ENCODE data around the gene TRAFD1.

The TRAFD1 gene

DNA sequence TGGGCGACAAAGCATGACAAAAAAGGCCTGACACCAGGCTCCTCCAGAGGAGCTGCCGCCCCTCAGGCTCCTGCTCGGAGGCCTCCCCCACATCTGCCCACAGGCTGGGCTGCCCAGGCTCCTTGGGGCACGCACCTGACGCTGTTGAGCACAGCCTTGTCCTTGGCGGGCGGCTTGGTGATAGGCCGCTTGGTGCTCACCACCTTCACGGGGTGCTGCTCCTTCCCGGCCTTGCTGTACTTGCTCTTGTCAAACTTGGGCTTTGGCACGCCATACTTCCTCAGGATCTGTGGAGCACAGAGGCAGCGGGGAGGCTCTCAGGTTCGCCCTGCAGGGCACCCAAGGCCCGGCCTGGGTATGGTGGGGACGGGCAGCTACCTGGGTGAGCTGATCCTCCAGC is 53.4 kb downstream of the TRAFD1 start:
- DNase-seq, result no peak

DNA sequence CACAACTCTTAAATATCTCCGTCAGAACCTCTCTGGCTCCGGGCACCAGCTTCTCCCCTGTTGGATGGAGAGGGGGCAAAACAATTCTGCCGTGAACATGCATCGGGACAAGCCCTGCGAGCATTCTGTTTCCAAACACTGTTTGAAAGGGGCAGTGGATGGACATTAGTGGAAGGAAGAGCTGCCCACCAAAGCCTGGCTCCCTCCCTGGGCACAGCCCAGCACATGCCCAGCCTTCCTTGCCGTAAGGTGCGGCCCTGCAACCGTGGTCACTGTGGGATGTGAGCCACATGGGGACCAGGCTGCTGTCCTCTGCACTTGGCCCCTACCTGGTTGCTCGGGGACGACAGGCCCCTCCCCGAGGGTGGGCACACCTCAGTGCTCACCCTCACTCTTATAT is 54.0 kb downstream of the TRAFD1 start:
- DNase-seq, result no peak

DNA sequence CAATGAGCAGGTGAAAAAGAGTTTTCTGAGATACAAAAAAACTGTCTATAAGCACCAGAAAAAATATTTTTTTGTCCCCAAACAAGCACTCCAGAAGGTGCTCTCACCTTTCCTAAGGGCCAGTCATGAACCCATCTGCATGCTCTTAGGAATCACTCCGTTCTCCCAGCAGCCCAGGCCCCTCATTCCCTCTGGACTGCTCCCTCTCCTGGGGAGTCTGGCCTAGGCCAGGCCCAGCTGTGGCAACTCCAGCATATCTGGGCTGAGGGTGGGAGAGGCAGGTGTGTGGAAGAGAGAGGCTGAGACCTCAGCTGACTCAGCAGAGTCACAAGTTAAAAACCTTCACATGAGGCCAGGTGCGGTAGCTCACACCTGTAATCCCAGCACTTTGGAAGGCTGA is 54.6 kb downstream of the TRAFD1 start:
- no peak for DNase-seq

DNA sequence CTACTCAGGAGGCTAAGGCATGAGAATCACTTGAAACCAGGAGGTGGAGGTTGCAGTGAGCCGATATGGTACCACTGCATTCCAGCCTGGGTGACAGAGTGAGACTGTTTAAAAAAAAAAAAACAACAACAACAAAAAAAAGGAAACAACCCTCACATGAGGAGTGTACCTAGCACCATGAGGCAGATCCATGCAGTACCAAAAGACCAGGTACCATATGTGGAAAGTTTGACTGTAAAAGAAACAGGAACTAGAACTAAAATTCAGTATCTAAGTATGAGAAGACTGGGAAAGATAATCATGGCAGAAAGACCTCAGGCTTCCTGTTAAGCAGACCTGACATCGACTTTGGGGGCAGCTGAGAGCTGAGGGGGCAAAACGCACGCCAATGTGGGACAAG is 55.1 kb downstream of the TRAFD1 start:
- DNase-seq, result no peak

DNA sequence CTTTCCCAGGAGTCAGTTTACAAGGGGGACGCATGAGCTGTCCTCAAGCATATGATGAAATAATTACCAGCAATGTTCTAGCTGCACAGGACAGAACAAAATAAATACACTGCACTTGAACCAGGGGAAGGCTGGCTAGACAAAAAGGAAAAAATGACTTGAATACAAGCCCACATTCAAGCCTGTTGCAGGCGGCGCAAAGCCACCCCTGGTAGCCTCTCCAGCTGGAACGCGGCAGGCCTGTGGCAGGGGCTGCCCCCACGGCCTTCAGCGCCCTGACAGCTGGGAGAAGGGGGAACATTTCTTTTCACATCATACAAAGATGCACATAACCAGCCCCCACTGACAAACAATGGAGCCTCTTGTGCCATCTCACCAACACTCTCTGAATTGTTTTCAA is 57.1 kb downstream of the TRAFD1 start:
- DNase-seq, result no peak

DNA sequence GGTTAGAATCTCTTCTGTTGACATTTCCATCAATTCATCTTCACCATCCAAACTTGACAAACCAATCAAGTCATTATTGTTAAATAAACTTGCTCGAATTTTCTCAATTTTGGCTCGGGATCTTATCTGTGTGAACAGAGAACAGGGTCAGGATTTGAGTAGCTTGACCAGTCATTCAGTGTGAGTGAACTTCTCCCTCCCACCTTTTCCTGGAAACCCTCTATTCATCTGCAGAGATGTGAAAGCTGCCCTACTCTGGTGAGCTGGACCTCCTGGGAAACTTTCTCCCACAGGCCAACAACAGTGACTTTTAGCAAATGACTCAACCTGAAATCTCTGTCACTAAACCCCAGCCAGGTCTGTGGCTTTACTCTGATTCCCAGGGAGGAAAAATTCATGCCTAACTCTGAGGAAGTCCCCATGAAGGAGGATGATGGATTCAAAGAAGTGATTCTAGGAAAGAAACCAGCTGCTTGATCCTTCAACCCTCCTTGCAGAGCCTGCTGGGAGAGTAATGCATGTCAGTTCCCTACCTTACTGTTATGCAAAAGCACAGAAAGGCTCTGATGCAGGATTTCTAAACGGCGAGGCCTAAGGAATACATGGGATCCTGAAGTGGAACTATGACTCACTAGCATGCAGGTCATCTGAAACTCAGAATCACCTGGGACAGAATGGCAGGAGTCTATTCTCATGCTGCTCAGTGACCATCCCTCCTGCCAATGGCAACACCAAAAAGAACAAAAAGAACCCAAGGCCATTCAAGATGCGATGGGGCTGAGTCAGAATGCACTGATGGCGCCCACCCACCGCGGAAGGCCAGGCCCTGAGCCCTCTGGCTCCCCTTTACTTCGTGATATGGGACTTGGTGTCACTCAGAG is 58.0 kb downstream of the TRAFD1 start:
- DNase-seq, result no peak

DNA sequence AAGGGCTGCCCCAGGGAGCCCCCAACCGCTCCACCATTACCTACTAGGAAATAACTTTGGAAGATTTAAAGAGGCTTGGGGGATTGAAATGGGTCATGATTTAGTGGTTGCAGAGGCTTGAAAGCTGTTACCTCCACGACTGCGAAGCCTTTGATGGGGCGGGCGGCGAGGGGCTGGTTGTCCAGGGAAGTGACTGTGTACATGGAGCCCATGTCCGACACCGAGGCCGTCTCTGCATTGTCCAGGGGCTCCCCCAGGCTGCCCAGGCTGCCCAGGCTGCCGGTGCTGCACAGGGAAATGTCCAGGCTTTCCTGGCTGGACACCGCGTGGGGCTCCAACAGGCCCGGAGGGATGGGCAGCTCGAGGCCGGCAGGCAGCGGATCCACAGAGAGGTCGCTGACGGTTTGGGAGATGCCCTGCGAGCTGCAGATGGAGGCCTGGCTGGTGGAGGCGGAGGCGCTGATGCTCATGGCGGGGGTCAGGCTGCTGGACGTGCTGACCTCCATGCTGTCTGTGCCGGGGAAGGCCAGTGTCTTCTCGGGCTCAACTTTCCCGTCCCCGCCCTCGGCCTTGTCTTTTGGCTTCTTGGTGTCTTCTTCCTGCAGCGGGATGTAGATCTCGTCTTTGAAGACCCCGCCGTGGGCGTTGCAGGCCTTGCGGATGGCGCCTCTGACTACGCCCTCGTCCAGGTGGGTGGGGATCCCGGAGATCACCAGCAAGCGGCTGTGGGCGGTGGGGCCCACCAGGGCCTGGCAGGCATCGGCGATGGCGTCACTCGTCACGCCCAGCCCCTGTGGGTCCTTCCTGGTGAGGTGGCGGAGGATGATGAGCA is 58.9 kb downstream of the TRAFD1 start:
- DNase-seq, result no peak

DNA sequence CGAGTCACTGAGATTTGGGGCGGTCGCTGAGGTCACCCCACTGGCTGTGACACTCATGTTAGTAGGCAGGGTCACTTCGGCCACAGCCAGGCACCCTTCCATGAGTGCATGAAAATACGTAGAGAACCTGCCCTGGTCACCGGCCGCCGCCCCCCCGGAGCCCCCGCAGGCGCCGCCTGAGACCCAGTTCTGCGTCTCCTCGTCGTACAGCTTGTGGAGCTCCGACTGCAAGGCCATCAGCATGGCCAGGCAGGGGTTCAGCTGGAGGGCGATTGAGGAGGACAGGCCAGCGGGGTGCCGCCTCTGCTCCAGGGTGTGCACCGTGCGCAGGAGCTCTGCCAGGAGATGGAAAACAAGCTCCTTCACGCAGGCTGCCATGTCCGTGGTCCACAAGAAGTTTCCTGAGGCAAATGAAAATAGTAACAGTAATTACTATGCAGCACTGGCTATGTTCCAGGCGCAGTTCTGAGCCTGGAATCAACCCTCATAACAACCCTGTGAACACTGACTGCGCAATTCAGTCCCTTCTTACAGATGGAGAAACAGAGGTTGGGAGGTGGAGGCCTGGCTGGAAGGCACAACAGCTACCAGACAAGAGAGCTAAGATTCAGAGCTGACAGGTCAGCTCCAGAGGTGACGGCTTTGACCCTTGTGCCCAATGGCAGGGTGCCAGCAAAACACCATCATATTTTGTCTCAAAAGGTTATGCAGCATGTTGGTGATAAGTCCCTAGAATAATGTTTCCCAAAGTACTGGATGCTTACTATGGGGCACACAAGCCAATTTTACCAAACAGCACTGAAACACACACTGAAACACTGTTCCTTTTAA is 59.9 kb downstream of the TRAFD1 start:
- DNase-seq, result no peak

DNA sequence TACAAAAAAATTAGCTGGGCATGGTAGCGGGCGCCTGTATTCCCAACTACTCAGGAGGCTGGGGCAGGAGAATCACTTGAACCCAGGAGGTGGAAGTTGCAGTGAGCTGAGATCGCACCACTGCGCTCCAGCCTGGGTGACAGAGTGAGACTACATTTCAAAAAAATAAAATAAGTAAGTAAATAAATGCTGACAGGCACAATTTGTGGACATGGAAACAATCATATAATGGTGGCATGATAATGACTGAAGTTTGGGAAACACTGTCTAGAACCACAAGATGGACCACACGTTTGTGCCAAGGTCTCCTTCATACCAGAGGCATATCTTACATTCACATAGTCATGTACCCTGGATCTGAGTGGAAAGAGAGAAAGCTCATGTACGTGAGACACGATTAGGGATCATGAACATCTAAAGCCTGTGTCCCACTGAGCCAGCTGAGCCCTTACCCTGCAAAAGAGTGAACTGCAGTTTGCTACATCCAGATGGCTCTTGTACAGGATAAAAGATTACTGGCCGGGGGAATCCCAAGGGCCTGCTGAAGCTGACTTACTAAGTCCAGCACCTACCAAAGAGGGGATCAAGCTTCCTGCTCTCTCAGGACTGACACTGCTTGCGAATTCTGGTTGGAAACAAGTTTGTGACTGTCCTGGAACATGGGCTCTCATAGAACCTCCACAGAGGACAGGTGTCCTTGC is 62.9 kb downstream of the TRAFD1 start:
- no peak for DNase-seq

DNA sequence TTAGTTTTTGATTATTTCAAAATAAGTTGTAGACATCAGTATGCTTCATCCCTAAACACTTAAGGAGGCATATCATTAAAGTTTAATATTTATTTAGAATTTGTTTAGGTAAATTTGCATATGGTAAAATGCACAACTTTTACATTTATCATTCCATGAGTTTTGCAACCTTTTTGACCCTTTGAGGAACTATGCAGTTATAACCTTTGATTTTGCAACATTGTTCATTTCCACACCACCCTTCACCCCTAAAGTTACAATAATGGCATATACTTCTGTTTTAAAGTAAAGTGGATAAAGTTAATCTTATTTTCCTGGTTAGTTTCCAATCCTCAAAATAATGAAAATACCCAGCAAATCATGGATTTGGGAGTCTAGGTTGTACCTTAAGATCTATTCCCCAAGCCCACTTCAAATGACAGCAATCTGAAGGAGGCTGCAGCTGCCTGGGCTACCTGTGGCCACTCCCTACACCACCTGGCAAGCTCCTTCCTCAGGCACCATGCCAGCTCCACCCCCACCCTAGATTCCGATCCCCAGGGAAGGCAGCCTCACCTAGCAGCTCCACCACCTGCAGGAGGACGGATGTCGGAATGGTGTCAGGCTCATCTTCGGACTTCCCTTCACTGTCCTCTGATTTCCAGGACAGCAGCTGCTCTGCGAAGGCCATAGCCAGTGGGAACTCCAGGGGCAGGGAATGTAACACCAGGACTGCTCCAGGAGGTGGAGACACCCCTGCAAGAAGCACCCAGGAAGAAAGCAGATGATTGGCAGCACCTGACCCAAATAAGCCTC is 65.1 kb downstream of the TRAFD1 start:
- DNase-seq, result peak; percentile 30

DNA sequence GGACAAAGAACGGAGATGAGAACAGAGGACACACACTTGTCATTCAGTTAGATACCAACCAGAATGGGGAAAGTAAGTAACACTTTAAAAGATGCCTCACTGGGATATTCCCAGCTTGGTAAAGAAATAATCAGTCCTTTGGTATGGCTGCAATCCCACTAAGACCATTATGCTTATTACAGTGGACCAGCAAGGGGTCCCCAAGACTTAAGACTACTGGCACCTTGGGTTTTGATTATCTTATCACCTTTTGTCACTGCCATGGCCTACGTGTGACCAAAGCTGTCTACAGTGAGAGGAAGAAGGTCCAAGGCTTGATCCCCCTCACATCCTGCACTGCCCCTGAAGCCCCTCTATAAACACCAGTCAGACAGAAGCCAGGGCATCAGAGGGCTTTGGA is 65.8 kb downstream of the TRAFD1 start:
- DNase-seq, result no peak

DNA sequence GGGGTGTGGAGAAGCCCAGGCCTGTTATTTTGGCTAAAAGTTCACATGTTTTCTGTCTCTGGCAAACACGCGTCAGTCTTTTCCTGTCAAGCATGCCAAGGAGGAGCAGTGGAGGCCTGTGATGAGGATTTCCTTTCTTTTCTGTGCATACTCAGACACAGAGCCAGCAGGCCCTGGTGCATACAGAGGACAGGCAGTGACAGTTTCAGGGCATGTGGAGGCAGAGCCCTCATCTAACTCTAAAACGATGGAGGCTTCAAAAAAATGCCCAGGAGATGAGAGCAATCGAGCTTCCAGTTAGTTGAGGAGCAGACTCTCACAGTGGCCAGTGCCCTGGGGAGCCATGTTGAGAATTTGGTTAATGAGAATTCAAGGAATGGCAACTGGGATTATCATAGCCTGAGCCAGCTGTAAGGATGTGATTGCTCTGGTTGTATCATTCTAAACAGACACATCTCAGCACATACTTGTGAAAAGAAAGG is 66.5 kb downstream of the TRAFD1 start:
- DNase-seq, result no peak

DNA sequence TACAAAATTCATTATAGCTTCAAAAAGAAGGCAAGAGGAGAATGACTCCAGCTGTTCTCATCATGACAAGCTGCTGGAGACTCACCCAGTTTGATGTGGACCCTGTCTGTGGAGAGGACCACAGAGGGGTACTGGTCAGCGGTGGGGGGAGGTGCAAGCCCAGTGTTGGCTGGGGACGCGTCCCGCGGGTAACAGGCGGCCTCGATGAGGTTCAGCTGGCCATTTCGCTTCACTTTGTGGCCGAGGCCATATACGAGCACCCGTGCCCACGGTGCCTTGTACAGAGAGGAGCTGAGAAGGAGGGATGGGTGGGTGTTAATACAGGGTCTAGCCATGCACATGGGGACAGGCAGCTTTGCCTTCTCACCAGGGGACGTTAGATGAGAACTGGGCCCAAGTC is 67.1 kb downstream of the TRAFD1 start:
- no peak for DNase-seq

DNA sequence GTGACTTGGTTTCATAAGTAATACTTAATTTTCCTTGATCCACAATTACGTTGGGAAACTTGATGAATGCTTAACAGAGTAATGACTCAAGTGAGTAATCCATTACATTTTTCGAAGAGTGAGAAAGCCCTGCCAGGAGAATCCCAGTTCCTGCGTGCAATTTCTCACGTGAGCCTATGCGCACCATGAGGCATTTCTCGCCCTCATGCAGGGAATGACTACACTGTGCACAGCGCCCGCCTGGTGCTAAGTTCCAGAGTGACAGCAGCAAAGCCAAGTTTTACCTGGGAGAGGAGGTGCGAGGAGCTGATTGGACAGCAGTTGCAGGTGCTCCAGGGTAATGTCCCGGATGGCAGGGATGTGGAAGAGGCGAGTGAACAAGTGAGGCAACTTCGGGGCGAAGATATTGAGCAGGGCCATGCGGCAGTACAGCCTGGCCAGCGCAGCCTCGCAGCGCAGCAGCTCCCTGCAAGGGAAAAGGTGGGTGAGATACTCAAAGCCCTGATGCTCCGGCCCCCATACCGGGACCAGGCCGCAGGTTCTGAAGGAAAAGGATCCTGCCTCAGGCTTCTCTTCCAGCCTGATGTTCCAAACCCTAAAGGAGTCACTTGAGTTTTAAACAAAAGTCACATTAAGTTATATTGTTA is 69.4 kb downstream of the TRAFD1 start:
- no peak for DNase-seq

DNA sequence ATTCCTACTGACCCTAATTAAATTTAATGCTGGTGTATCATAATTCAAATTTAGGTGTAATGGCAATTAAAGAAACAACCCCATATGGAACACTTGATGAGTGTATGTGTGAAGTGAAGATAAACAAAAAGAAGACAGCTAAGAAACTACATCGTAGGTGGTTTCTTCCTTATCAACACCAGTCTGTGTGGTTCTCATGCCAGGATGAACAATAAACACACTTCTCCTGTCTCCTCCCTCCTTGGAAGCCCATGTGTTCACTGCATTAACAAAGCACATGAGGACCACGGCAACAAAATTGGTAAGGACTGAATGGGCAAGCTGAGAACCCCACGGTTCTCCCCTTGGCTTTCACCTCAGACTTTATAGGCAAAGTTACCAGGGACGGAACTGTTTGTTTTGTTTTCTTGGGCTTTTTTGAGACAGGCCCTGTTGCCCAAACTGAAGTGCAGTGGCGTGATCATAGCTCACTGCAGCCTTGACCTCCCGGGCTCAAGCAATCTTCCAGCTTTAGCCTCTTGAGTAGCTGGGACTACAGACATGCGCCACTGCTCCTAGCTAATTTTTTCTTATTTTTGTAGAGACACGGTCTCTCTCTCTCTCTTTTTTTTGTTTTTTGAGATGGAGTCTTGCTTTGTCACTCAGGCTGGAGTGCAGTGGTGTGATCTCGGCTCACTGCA is 71.0 kb downstream of the TRAFD1 start:
- DNase-seq, result no peak

DNA sequence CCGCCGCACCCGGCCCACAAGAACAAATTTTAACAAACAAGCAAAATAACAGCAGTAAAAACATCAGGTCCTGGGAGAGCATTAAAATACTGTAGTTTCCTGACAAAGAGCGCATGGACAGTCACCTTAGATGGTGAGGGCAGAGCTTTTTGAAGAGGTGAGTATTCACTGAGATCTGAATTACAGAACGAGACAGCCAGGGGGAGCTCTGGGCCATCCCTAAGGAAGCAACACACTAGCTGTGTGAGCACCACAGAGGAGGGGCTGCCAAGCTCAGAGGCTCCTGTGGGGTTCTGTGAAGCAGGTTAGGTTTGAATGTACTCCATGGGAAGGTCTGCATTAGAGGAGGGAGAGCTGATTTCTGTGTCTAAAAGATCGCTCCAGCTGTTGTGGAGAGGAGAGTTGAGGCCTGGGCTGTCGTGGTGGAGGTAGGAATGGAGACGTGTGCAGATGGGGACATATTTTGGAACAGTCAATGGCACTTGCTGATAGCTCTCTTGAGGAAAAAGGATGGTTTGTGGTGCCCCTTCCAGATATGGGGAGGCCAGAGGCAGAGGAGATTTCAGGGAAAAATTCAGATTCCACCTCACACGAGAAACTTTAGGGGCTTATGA is 72.9 kb downstream of the TRAFD1 start:
- peak; percentile 21 for DNase-seq

DNA sequence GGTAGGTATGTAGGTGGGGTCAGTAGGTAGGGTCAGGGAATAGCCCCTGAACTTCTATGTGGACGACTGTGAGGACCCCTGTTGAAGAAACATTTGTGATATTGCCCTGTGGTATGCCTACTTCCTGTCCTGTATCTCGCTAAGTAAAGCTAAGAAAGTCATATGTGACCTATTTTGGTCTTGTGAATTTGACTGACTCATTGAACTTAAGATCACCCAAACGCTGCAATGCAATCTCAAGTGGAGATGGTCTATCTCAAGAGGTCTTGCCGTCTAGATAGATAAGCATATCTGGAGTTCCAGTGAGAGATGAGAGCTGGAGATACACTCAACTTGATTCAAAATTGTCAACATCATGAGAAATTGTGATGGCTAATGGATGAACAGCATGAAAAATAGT is 73.8 kb downstream of the TRAFD1 start:
- DNase-seq, result no peak
